ENCODE results near the gene OTOP1.

The OTOP1 gene

DNA sequence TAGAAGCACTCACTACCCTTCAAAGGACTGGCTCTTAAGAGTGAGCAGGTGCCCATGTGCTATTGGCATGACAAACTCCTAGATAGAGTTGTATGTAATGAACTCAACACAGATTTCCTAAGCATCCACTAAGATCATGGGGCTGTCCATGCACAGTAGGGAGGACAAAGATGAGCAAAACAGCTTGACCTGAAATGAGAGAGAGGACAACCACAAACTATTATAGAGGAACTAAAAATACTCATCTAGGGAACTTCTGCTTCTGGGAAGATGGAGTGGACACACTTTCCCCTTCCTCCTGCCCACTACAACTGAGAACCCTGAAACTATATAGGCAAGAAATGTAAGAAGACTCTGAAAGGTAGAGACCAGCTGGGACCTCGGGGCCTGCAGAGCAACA lies 42.0 kb upstream of the OTOP1 start:
- Histone ChIP-seq H3K79me2 (ENCODE audit: insufficient read depth, low read length) (no peaks in the 10 kb centered on the region), H4K20me1 (ENCODE audit: low read depth, low read length) (no peaks in the 10 kb centered on the region), H3K27ac (ENCODE audit: low read depth, low read length) (no peak overlapping the region), H3K9me2 (replicated peaks; ENCODE audit: insufficient read depth, low read length) (no peaks in the 10 kb centered on the region), H3K4me3 (ENCODE audit: insufficient read depth, low read length, poor library complexity, severe bottlenecking) (no peak overlapping the region), H3K27me3 (ENCODE audit: low read length) (no peaks in the 10 kb centered on the region), H3F3A (ENCODE audit: insufficient read depth) (peaks cover 9% of the 10 kb centered on the region; the same call in 1 of the 2 replicates), H3K9ac (ENCODE audit: low read length) (no peak overlapping the region), H3K36me3 (ENCODE audit: low read length) (peaks cover 34% of the 10 kb centered on the region), H3K4me2 (ENCODE audit: low read depth, low read length, poor library complexity, severe bottlenecking) (no peak overlapping the region), H2AFZ (ENCODE audit: low read depth, low read length, severe bottlenecking) (no peak overlapping the region), H3K9me3 (ENCODE audit: insufficient read depth, low read length) (no peaks in the 10 kb centered on the region)
- TF ChIP-seq, protein P1, sequence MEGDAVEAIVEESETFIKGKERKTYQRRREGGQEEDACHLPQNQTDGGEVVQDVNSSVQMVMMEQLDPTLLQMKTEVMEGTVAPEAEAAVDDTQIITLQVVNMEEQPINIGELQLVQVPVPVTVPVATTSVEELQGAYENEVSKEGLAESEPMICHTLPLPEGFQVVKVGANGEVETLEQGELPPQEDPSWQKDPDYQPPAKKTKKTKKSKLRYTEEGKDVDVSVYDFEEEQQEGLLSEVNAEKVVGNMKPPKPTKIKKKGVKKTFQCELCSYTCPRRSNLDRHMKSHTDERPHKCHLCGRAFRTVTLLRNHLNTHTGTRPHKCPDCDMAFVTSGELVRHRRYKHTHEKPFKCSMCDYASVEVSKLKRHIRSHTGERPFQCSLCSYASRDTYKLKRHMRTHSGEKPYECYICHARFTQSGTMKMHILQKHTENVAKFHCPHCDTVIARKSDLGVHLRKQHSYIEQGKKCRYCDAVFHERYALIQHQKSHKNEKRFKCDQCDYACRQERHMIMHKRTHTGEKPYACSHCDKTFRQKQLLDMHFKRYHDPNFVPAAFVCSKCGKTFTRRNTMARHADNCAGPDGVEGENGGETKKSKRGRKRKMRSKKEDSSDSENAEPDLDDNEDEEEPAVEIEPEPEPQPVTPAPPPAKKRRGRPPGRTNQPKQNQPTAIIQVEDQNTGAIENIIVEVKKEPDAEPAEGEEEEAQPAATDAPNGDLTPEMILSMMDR (IDR thresholded peaks at IDR 0.05; ENCODE audit: insufficient read depth, low read length, poor library complexity, severe bottlenecking): no peak
- no peak for TF ChIP-seq EZH2phosphoT487 (conservative IDR thresholded peaks at IDR 0.05; ENCODE audit: low read length)

DNA sequence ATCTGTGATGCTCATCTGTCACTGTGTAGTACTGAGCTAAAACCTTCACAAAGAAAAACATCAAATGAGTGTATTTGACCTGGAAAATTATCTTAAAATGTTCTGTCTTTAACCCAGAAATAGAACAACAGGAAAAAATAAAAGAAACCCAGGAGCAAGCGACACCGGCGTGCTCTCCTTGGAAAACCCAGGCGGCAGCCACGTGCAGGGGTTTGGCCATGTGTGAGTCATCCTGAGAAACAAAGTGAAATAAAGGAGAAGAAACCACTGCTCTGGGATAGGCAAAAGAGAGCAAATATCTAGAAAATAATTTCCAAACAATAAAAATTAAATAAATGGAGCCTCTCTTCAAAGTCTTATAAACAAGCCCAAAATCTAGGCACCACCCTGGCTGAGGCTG lies 41.3 kb upstream of the OTOP1 start:
- Histone ChIP-seq H3K4me3 (ENCODE audit: insufficient read depth, low read length, poor library complexity, severe bottlenecking) (no peak overlapping the region), H3K36me3 (ENCODE audit: low read length) (peaks cover 28% of the 10 kb centered on the region), H3K27ac (ENCODE audit: low read depth, low read length) (no peak overlapping the region), H3K9me3 (ENCODE audit: insufficient read depth, low read length) (no peaks in the 10 kb centered on the region), H3K9me2 (replicated peaks; ENCODE audit: insufficient read depth, low read length) (no peaks in the 10 kb centered on the region), H3K27me3 (ENCODE audit: low read length) (no peaks in the 10 kb centered on the region), H3K4me2 (ENCODE audit: low read depth, low read length, poor library complexity, severe bottlenecking) (no peak overlapping the region), H3F3A (ENCODE audit: insufficient read depth) (peaks cover 9% of the 10 kb centered on the region; the same call in 1 of the 2 replicates), H4K20me1 (ENCODE audit: low read depth, low read length) (no peaks in the 10 kb centered on the region), H2AFZ (ENCODE audit: low read depth, low read length, severe bottlenecking) (no peak overlapping the region), H3K9ac (ENCODE audit: low read length) (no peak overlapping the region), H3K79me2 (ENCODE audit: insufficient read depth, low read length) (no peaks in the 10 kb centered on the region)
- TF ChIP-seq EZH2phosphoT487 (conservative IDR thresholded peaks at IDR 0.05; ENCODE audit: low read length): no peak
- TF ChIP-seq, protein P1 (IDR thresholded peaks at IDR 0.05; ENCODE audit: insufficient read depth, low read length, poor library complexity, severe bottlenecking): no peak

DNA sequence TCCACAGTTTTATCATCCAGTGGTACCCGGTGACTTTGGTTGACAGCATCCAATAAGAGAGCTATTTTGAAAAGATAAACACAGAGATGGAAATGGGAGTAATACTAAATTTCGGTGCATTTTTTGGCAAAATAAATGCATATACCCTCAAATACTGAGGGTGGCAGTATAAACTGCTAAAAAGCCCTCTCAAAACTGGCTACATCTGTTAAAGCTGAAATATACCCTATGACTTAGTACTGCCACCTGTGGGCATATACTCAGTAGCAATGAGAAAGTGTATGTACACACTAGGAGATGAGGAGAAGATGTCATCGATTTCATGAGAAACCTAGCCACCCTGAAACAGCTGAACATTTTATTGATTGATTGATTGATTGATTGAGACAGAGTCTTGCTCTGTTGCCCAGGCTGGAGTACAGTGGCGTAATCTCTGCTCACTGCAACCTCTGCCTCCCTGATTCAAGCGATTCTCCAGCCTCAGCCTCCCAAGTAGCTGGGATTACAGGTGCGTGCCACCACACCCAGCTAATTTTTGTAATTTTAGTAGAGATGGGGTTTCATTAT lies 33.5 kb upstream of the OTOP1 start:
- Histone ChIP-seq H3K9me3 (ENCODE audit: insufficient read depth, low read length) (no peaks in the 10 kb centered on the region), H3K4me3 (ENCODE audit: insufficient read depth, low read length, poor library complexity, severe bottlenecking) (no peak overlapping the region), H3K9ac (ENCODE audit: low read length) (no peak overlapping the region; the same call in 1 of the 2 replicates), H3K79me2 (ENCODE audit: insufficient read depth, low read length) (no peaks in the 10 kb centered on the region), H3F3A (ENCODE audit: insufficient read depth) (no peaks in the 10 kb centered on the region; the same call in 1 of the 2 replicates), H4K20me1 (ENCODE audit: low read depth, low read length) (no peaks in the 10 kb centered on the region), H3K27ac (ENCODE audit: low read depth, low read length) (no peak overlapping the region), H2AFZ (ENCODE audit: low read depth, low read length, severe bottlenecking) (peak overlapping the region; percentile 38), H3K27me3 (ENCODE audit: low read length) (no peaks in the 10 kb centered on the region), H3K36me3 (ENCODE audit: low read length) (no peaks in the 10 kb centered on the region), H3K9me2 (replicated peaks; ENCODE audit: insufficient read depth, low read length) (no peaks in the 10 kb centered on the region), H3K4me2 (ENCODE audit: low read depth, low read length, poor library complexity, severe bottlenecking) (peak overlapping the region; percentile 19)
- TF ChIP-seq, protein P1 (IDR thresholded peaks at IDR 0.05; ENCODE audit: insufficient read depth, low read length, poor library complexity, severe bottlenecking): peak; percentile 81
- TF ChIP-seq EZH2phosphoT487 (conservative IDR thresholded peaks at IDR 0.05; ENCODE audit: low read length): no peak

All from SU-DHL-6 (cell line).